Kidney tubule cell (primary cell): ENCODE data around the gene RECK.
"Not testable (repeated sequence)": the region's sequence is repeated elsewhere in the genome, so short reads cannot be mapped to it uniquely, and the experiment has no call there.

ENCODE experiments used
- DNase-seq: peaks from one replicate; pipeline ENCODE4 v3.0.0-alpha.2; 2018; ENCODE audit warnings: low spot score

The RECK gene

DNA sequence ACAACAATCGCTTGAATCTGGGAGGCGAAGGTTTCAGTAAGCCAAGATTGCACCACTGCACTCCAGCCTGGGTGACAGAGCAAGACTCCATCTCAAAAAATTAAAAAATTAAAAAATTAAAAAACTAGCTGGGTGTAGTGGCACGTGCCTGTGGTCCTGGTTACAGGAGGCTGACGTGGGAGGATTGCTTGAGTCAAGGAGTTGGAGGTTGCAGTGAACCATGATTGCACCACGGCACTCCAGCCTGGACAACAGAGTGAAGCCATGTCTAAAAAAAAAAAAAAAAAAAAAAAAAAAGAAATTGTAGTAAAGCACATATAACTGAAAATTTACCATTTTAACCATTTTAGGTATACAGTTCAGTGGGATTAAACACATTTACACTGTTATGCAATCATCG is 119.4 kb downstream of the RECK start:
- no peak for DNase-seq

- no peak for DNase-seq
Measured at GRCh38 chr9:36158122-36158521, 121.4 kb downstream of the RECK start.

DNA sequence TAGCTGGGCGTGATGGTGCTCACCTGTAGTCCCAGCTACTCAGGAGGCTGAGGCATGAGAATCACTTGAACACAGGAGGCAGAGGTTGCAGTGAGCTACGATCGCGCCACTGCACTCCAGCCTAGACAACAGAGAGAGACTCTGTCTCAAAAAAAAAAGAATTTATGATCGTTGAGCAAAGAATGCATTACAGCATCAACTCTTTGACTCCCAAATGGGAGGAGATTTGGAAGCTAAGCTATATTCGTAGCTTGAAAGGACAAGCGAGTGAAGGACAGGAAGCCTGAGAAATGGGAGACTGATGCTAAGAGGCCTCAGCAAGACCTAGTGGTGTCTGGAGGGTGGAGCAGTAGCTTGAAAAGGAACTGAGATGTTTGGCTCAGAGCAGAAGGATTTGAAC is 122.2 kb downstream of the RECK start:
- DNase-seq: no peak

DNA sequence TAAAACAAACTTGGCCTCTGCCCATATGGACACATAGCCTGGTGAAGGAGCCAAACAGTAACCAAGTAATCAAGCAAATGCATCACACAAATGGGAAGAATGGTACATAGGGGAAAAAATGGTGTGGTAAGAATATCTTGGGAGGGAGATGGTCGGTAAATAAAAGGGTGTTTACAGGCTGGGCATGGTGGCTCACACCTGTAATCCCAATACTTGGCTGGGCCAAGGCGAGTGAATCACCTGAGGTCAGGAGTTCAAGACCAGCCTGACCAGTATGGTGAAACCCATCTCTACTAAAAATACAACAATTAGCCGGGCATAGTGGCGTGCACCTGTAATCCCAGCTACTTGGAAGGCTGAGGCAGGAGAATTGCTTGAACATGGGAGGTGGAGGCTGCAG is 122.8 kb downstream of the RECK start:
- DNase-seq: not testable (repeated sequence)

DNA sequence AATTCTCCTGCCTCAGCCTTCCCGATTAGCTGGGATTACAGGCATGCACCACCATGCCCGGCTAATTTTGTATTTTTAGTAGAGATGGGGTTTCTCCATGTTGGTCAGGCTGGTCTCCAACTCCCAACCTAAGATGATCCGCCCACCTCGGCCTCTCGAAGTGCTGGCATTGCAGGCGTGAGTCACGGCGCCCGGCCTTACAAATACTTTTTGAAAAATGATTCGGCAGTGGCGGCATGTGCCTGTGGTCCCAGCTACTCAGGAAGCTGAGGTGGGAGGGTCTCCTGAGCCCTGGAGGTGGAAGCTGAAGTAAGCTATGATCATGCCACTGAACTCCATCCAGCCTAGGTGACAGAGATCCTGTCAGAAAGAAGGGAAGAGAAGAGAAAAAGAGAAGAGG is 123.4 kb downstream of the RECK start:
- DNase-seq: not testable (repeated sequence)

DNA sequence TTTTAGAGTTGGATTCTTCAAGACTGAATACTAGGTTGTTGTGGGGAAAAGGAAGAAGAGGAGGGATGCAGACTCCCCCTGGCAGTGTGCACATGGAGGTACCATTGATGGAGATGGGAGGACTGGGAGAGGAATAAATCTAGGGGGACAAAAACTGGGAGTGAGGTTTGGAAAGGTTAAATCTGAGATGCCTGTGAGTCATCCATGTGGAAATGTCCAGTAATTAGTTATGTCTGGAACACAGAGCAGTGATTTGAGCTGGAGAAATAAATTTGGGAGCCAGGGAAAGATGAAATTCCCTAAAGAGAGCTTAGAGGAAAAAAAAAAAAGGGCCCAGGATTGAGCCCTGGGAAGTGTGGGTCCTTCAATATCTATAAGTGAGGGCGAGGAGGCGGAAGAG is 124.5 kb downstream of the RECK start:
- no peak for DNase-seq

GRCh38 chr9:36162211-36162738 is 125.6 kb downstream of the RECK start:
- DNase-seq: no peak

DNA sequence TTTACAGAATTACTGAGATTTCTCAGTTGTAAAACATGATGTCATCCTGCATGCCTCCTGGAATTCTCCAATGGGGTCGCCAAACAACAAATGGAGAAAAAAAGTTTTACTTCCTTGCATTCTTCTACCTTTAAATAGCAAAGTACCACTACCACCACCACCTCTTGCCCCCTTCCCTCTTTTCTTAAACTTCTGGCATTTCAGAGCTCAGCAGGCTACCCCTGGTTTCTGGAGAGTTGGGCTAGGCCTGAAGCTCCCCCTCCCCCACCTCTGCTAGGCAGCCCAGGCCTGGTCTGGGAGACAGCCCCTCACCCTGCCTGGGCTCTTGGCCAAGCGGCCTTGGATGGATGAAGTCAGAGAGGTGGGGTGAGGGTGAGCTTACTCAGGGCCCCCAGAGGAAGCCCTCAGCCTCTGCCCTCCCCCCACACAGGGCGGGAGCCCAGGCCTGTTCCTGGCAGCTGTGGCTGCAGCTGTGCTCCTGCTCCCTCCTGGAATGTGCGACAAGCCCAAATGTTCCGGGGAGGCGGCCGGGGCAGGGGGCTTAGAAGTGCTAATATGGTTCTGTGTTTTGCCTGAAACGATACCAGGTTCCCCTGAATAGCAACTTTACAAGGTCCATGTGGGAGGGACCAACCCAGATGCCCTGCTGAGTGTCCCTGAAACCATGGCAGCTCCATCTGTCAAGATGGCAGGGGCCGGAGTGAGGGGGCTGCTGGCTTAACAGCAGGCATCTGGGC is 126.5 kb downstream of the RECK start:
- DNase-seq: peak; percentile 89

GRCh38 chr9:36163786-36164170 is 127.1 kb downstream of the RECK start:
- DNase-seq: peak; percentile 84

DNA sequence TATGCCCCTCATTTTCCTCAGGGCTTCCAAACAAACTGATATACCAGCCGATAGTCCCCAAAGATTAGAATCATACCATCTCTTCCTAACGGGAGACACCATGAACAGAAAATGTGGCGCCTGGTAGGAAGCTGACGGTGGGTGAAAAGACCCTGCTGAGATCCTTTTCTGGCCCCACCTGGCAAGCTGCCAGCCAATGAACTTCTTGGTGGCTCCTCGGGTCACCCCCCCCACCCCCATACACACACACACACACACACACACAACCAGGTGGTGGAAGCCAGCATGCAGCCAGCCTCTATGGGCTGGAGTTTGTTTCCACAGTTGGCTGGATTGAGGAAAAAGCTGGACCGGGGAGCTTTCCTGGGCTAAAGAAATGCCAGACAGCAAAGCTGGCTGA is 127.7 kb downstream of the RECK start:
- DNase-seq: no peak

- no peak for DNase-seq
Measured at GRCh38 chr9:36164989-36165388, 128.3 kb downstream of the RECK start.

GRCh38 chr9:36165826-36166167 is 129.1 kb downstream of the RECK start:
- DNase-seq: no peak

GRCh38 chr9:36166168-36166927 is 129.6 kb downstream of the RECK start:
- peak; percentile 84 for DNase-seq

- DNase-seq: no peak
Measured at GRCh38 chr9:36169166-36169565, 132.5 kb downstream of the RECK start, which contains the start of gene CCIN. Gene CCIN (plus strand): TSS chr9:36169388. CDS start chr9:36169503, 115 bp downstream.

DNA sequence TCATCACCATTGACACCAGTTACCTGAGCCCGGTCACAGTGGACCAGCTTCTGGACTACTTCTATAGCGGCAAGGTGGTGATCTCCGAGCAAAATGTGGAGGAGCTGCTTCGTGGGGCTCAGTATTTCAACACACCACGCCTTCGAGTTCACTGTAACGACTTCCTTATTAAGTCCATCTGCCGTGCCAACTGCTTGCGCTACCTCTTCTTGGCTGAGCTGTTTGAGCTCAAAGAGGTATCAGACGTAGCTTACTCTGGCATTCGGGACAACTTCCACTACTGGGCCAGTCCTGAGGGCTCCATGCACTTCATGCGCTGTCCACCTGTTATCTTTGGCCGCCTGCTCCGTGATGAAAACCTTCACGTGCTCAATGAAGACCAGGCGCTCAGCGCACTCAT is 133.0 kb downstream of the RECK start:
- DNase-seq: no peak

GRCh38 chr9:36170531-36170930 is 133.8 kb downstream of the RECK start:
- no peak for DNase-seq

DNA sequence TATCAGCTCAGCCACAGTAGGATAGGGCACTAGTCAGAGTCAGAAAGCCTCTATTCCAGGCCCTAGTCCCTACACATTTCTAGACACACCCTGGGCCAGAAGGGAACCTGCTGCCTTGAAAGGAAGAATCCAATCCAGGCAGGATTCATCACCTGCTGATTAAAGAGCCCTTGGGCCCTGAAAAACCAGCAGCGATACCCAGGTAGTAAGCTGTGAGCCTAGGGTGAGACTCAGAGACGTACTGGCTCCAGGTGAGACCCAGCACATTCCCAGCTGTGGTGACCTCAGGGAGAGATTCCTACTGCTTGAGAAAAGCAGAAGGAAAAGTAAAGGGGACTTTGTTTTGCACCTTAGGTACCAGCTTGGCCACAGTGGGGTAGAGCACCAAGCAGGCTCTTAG is 137.1 kb downstream of the RECK start:
- DNase-seq: no peak
